ENCODE measurements around the gene ZNF783.
"Not testable (repeated sequence)": the region's sequence is repeated elsewhere in the genome, so short reads cannot be mapped to it uniquely, and the experiment has no call there.

Gene ZNF783

GRCh38 chr7:149261829-149262617 is at the start of gene ZNF783:
Gene ZNF783 (plus strand): TSS chr7:149262196. CDS start chr7:149262334, 138 bp downstream.
- peak; percentile 45 for DNase-seq (ENCODE audit: low read depth, low spot score)

DNA sequence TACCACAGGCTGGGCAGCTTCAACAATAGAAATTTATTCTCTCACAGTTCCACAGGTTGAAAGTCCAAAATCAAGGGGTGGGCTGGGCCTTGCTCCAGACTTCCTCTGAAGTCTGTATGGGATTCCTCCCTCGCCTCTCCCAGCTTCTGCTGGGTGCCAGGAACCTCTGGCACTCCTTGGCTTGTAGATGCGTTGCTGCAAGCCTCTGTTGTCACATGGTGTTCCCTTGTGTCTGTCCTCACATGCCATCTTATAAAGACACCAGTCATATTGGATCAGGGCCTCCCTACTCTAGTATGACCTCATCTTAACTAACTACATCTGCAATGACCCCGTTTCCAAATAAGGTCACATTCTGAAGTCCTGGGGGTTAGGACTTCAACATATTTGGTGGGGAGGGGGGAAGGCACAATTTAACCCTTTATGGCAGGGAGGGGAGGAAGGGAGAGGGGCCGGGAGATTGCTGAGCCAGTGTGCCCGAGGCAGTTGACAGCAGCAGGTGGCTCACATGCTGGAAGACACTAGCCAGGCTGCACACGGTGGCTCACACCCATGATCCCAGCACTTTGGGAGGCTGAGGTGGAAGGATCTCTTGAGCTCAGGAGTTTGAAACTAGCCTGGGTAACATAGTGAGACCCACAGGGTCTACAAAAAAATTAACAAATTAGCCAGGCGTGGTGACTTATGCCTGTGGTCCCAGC is 47.8 kb upstream of the ZNF783 start:
- no peak for DNase-seq (ENCODE audit: low read depth, low spot score)

DNA sequence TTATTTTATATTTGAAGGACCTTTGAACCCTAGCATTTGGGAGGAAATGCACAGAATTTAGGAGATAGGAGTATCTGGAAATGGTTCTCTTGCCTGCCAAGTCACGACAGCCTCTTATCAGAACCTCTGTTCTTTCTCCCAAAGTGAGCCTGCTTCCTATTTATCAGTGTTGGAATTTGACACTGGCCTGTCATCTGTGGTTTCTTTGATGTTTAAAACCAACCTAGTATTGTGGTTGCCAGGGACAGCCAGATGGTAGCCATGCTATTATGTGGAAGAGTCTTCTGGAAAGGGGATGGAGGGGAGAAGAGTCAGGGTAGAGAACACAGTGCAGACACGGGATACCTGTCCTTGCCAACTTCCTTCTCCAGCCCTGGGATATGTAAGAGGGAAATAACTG is 45.6 kb upstream of the ZNF783 start:
- DNase-seq (ENCODE audit: low read depth, low spot score) = no peak

- DNase-seq (ENCODE audit: low read depth, low spot score) = no peak
Observed at GRCh38 chr7:149217570-149217969, 44.4 kb upstream of the ZNF783 start.

DNA sequence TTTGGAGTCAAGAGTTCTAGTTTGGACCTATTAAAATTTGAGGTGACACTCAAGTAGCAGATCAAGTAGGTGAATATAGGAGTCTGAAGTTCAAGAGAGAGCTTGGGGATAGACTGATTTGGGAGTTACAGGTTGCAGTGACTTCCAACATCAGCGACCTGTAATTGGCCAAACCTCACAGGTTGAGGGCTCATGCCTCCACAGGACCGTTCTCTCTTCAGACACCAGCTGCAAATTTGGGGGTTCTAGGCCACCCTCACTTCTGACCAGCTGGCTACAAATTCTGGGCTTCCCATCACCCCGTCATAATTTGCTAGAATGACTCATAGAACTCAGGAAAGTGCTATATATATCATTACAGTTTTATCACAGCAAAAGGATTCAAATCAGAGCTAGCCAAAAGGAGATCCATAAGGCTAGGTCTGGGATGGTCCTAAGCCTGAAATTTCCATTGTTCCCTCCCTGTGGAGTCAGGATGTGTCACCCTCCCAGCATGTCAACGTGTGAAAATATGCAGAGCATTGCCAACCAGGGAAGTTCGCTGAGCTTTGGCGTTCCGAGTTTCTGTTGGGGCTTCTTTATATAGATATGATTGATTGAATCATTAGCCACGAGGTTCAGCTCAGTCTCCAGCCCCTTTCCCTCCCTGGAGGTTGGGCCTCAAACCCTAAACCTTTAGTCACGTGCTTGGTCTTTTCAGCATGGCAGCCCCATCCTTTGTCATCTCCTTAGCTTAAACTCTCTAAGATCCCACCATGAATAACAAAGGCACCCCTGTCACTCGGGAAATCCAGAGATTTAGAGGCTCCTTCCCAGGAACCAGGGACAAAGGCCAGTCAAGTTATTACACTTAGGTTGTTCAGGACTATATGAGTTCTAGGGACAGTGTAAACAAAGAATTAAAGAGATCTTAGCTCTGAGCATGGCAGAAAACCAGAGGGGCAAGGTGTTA is 43.3 kb upstream of the ZNF783 start:
- no peak for DNase-seq (ENCODE audit: low read depth, low spot score)

- no peak for DNase-seq (ENCODE audit: low read depth, low spot score)
Observed at GRCh38 chr7:149220534-149220933, 41.5 kb upstream of the ZNF783 start.

DNA sequence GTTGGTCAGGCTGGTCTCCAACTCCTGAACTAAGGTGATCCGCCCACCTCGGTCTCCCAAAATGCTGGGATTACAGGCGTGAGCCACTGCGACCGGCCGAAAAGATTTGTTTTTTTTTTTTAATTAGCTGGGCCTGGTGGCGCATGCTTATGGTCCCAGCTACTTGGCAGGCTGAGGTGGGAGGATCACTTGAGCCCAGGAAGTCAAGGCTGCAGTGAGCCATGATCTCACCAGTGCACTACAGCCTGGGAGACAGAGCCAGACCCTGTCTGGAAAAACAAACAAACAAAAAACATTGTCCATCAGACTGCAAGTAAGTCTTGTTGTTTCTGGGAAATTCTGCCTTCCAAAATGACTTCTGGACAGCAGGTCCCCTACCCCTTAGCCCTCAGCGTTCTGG is 38.8 kb upstream of the ZNF783 start:
- DNase-seq (ENCODE audit: low read depth, low spot score) = no peak

DNA sequence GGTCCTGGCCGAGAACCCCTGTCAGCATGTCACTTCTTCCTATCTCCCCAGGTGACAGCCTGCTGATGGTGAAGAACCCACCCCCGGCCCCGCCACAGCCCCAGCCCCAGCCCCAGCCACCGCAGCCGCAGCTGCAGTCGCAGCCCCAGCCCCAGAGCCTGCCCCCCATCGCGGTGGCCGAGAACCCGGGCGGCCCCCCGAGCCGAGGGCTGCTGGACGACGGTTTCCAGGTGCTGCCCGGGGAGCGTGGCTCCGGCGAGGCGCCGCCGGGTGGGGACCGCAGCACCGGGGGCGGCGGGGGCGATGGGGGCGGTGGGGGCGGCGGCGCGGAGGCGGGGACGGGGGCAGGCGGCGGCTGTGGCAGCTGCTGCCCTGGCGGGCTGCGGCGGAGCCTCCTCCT is 38.2 kb upstream of the ZNF783 start:
- DNase-seq (ENCODE audit: low read depth, low spot score) = no peak

DNA sequence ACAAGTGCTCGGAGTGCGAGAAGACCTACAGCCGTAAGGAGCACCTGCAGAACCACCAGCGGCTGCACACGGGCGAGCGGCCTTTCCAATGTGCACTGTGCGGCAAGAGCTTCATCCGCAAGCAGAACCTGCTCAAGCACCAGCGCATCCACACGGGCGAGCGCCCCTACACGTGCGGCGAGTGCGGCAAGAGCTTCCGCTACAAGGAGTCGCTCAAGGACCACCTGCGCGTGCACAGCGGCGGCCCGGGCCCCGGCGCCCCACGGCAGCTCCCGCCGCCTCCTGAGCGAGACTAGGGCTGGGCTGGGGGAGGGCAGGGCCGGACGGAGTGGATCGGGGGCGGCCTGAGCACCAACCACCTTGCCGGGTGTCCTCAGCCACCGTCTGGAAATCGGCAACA is 37.6 kb upstream of the ZNF783 start:
- no peak for DNase-seq (ENCODE audit: low read depth, low spot score)

DNA sequence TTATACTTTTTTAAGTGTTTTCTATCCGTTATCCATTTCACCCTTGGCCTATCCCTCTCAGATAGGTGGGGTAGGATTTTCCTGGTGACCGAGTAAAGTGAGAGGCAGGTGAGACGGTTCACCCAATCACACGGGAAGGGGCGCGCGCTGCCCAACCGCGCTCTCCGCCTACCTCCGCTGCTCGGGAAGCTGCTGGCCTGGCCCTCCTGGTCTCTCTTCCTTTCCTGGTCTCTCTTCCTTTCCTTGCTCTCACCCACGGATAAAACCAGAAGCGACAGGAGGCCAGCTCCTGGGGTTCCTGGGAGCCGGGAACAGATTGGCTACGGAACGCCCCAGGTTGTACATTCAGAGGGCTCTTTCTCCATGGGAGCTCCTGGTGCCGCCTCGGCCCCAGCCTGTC is 36.9 kb upstream of the ZNF783 start:
- no peak for DNase-seq (ENCODE audit: low read depth, low spot score)

- DNase-seq (ENCODE audit: low read depth, low spot score) = no peak
Observed at GRCh38 chr7:149225656-149226055, 36.3 kb upstream of the ZNF783 start.

DNA sequence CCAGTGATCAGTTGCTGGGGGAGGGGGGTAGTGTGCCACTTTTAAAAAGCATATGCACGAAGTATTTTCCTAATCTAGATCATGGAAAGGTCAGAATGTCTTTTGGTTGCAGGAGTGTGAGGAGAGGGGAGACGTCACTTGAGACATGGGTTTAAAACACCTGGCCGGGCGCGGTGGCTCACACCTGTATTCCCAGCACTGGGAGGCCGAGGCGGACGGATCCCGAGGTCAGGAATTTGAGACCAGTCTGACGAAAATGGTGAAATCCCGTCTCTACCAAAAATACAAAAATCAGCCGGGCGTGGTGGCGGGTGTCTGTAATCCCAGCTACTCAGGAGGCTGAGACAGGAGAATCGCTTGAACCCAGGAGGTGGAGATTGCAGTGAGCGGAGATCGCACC is 35.6 kb upstream of the ZNF783 start:
- DNase-seq (ENCODE audit: low read depth, low spot score) = not testable (repeated sequence)

- no peak for DNase-seq (ENCODE audit: low read depth, low spot score)
Observed at GRCh38 chr7:149226840-149227494, 35.0 kb upstream of the ZNF783 start.

DNA sequence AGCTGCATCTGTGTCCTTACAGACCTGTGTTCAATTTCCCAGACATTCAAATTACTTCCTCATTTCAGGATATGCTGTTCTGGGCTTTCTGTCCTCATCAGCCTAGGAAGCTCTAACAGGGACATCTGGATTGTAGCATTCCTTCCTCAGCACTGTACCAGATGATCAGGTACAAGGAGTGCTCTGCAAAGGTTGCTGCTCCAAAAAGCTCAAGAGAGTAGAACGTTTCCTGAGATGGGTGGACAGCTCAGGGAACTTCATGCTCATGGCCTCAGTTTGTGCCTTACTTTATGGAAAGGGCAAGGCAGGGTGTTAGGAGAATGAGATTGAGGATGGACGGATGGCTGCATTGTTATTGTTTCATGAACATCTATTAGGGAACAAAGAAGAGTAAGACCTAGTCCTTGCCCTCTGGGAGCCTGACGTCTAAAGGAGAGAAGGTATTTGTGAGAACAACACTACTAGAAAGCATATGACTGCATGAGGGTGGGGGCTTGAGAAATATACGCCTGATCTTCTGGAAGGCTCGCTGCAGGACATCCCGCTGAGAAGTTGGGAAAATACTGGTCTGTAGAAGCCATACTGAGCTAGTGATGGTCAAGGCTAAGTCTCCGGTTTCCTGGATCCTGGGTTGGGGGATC is 33.0 kb upstream of the ZNF783 start:
- DNase-seq (ENCODE audit: low read depth, low spot score) = no peak

GRCh38 chr7:149229526-149229925 is 32.5 kb upstream of the ZNF783 start:
- DNase-seq (ENCODE audit: low read depth, low spot score) = no peak

- DNase-seq (ENCODE audit: low read depth, low spot score) = no peak
Observed at GRCh38 chr7:149232362-149232761, 29.6 kb upstream of the ZNF783 start.

DNA sequence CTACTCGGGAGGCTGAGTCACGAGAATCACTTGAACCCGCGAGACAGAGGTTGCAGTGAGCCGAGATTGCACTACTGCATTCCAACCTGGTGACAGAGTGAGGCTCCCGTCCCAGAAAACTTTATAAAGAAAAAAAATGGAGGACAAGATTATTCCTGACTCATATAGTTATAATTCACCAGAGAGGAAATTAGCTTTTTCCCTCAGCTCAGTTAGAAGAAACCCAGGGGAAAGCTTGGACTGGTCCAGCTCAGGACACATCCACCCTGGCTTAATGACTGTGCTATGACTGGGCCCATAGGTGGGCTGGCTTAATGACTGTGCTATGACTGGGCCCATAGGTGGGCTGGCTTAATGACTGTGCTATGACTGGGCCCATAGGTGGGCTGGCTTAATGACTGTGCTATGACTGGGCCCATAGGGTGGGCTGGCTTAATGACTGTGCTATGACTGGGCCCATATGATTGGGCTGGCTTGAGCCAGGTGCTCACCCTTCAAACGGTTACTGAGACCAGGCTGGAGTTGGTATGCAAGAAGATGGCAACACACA is 28.3 kb upstream of the ZNF783 start:
- not testable (repeated sequence) for DNase-seq (ENCODE audit: low read depth, low spot score)

- no peak for DNase-seq (ENCODE audit: low read depth, low spot score)
Observed at GRCh38 chr7:149237502-149237901, 24.5 kb upstream of the ZNF783 start.

GRCh38 chr7:149238051-149238450 is 23.9 kb upstream of the ZNF783 start:
- DNase-seq (ENCODE audit: low read depth, low spot score) = no peak

- DNase-seq (ENCODE audit: low read depth, low spot score) = peak; percentile 65
Observed at GRCh38 chr7:149239345-149240143, 22.5 kb upstream of the ZNF783 start, which contains the start of gene ZNF212. Gene ZNF212 (plus strand): TSS chr7:149239651. CDS start chr7:149239779, 128 bp downstream.
